ENCODE measurements around the gene ZSCAN5C. TPM values are rescaled to one million over a fixed set of nuclear protein-coding genes. Genes with fewer than 3 reads are reported as not detected.
"Not testable (repeated sequence)": the region's sequence is repeated elsewhere in the genome, so short reads cannot be mapped to it uniquely, and the experiment has no call there.

Gene ZSCAN5C
- total and polyA plus RNA-seq, 7 donors = not detected

GRCh38 chr19:56199687-56200086, 2.4 kb upstream of the ZSCAN5C start:
- DNase-seq = no peak
- 60 to 66% (median 65%) methylated on average over 7 of the region's 7 CpGs for WGBS, 3 donors
- no peak for TF ChIP-seq CTCF (IDR thresholded peaks at IDR 0.05)

DNA sequence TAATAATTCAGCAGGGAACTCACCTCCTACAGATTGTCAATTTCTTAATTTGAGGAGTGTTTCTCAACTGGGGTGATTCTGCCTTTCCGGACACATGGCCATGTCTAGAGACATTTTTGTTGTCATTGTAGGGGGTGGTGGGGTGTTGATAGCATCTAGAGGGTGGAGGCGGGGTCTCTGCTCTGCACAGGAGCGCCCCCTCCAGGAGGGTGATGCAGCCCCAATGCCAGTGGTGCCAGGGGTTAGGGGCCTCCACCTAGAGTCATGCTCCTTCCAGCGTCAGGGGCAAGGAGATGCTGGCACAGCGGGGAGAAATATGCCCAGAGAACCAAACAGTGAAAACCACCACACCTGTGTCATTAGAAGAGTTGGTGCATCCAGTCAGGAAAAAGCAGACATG, 5.5 kb downstream of the ZSCAN5C start:
- intact Hi-C loops (cut with DNase I); H3K27me3 ChIP-seq (ENCODE audit: insufficient read depth in 3 of 3, low read length in 2 of 3); H3K9me3 ChIP-seq; DNase-seq; H3K36me3 ChIP-seq (ENCODE audit: insufficient read depth in 1 of 2, low read depth in 1 of 2); H3K4me3 ChIP-seq; H3K4me1 ChIP-seq; H3K27ac ChIP-seq; ATAC-seq: not testable (repeated sequence)
- 73 to 94% (median 78%) methylated on average over 4 to 5 of the region's 5 CpGs for WGBS, 3 donors

More at GRCh38 chr19:56199687-56200086, 2.4 kb upstream of the ZSCAN5C start:
- no peaks in the 10 kb centered on the region for H3K36me3 ChIP-seq (ENCODE audit: insufficient read depth in 1 of 2, low read depth in 1 of 2)
- no peak overlapping the region for H3K4me3 ChIP-seq
- H3K27me3 ChIP-seq (ENCODE audit: insufficient read depth in 3 of 3, low read length in 2 of 3) = peaks cover 0 to 2% (median 2%) of the 10 kb centered on the region in 3 donors
- H3K9me3 ChIP-seq = no peaks in the 10 kb centered on the region
- no peak for ATAC-seq
- H3K27ac ChIP-seq = no peak overlapping the region
- H3K4me1 ChIP-seq = no peaks in the 10 kb centered on the region
- intact Hi-C loops (cut with DNase I) = no loop called here

DNA sequence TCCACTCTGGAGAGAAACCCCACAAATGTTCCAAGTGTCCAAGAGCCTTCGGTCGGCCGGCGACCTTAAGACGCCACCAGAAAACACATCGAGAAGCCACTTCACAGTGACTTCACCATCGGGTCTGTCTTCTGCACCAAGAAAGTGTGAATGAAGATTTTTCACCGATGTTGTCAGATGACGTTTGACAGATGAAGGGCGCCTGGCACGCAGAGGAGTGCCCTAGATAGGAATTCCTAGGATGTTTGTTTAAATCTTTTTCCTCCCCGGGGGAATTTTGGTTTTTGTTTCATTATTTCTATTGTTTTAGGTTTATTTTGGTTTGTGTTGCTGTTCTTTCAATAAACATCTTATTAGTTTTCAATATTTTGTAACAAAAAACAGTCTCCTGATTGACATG, 7.0 kb downstream of the ZSCAN5C start:
- no peak for TF ChIP-seq CTCF (IDR thresholded peaks at IDR 0.05)
- no peak overlapping the region for H3K4me3 ChIP-seq
- ATAC-seq (no peak), DNase-seq (no peak)
- peaks cover 0 to 2% (median 0%) of the 10 kb centered on the region in 3 donors for H3K27me3 ChIP-seq (ENCODE audit: insufficient read depth in 3 of 3, low read length in 2 of 3)
- H3K9me3 ChIP-seq = no peaks in the 10 kb centered on the region
- 73 to 82% (median 75%) methylated on average over 12 of the region's 12 CpGs for WGBS, 3 donors
- H3K27ac ChIP-seq = no peak overlapping the region
- no peaks in the 10 kb centered on the region for H3K4me1 ChIP-seq
- intact Hi-C loops (cut with DNase I) = no loop called here
- H3K36me3 ChIP-seq (ENCODE audit: insufficient read depth in 1 of 2, low read depth in 1 of 2) = no peaks in the 10 kb centered on the region

- H3K4me1 ChIP-seq; DNase-seq; H3K9me3 ChIP-seq; H3K27me3 ChIP-seq (ENCODE audit: insufficient read depth in 3 of 3, low read length in 2 of 3); H3K4me3 ChIP-seq; ATAC-seq; intact Hi-C loops (cut with DNase I); H3K27ac ChIP-seq; H3K36me3 ChIP-seq (ENCODE audit: insufficient read depth in 1 of 2, low read depth in 1 of 2): not testable (repeated sequence)
- 83% methylated on average over 9 of the region's 9 CpGs for WGBS, 3 donors
Observed at GRCh38 chr19:56210036-56210435, 8.0 kb downstream of the ZSCAN5C start.

GRCh38 chr19:56211718-56212117, 9.6 kb downstream of the ZSCAN5C start:
- Histone ChIP-seq H3K4me1 (no peaks in the 10 kb centered on the region), H3K4me3 (no peak overlapping the region), H3K27ac (no peak overlapping the region), H3K27me3 (ENCODE audit: insufficient read depth in 3 of 3, low read length in 2 of 3) (peaks cover 4 to 8% (median 5%) of the 10 kb centered on the region in 3 donors), H3K9me3 (no peaks in the 10 kb centered on the region), H3K36me3 (ENCODE audit: insufficient read depth in 1 of 2, low read depth in 1 of 2) (no peaks in the 10 kb centered on the region)
- intact Hi-C loops (cut with DNase I) = no loop called here
- 45 to 56% (median 53%) methylated on average over 4 of the region's 4 CpGs for WGBS, 3 donors
- ATAC-seq (no peak), DNase-seq (no peak)
- no peak for TF ChIP-seq CTCF (IDR thresholded peaks at IDR 0.05)

Measured in psoas muscle (tissue), 8 donors.